ENCODE results near the gene PHLDA3. TPM values are rescaled to one million over a fixed set of nuclear protein-coding genes. Genes with fewer than 3 reads are reported as not detected.

The PHLDA3 gene
- total and polyA plus RNA-seq, 4 donors = 0.36 to 2.2 (median 1.0) TPM

GRCh38 chr1:201489643-201490261 lies 20.8 kb upstream of the PHLDA3 start:
- H3K4me3 ChIP-seq (ENCODE audit: low read depth in 1 of 3, low read length in 3 of 3) = no peak overlapping the region
- WGBS = 88% methylated on average over 6 of the region's 6 CpGs
- H3K9ac ChIP-seq (ENCODE audit: low read depth in 1 of 2, low read length in 2 of 2) = no peak overlapping the region
- H3K36me3 ChIP-seq (ENCODE audit: control insufficient read depth in 4 of 4, insufficient read depth in 3 of 4, low read depth in 1 of 4, low read length in 3 of 4) = peaks cover 5 to 43% (median 32%) of the 10 kb centered on the region in 4 donors
- H3K27ac ChIP-seq (ENCODE audit: low read depth in 1 of 2, low read length in 2 of 2) = peak overlapping the region; percentile 57
- no peaks in the 10 kb centered on the region for H3K9me3 ChIP-seq (ENCODE audit: control insufficient read depth in 4 of 4, low read length in 3 of 4)
- no peak for TF ChIP-seq REST (IDR thresholded peaks at IDR 0.05)
- no peak for TF ChIP-seq FOXA2 (IDR thresholded peaks at IDR 0.05)
- no peak for TF ChIP-seq RXRA (IDR thresholded peaks at IDR 0.05)
- TF ChIP-seq NR2F2 (IDR thresholded peaks at IDR 0.05) = no peak
- TF ChIP-seq MAX (IDR thresholded peaks at IDR 0.05) = no peak
- no peak for TF ChIP-seq SP1 (IDR thresholded peaks at IDR 0.05)
- TF ChIP-seq RAD21 (IDR thresholded peaks at IDR 0.05) = no peak
- TF ChIP-seq ZBTB33 (IDR thresholded peaks at IDR 0.05) = no peak
- no peak for TF ChIP-seq CTCF (IDR thresholded peaks at IDR 0.05; ENCODE audit: low read depth, low read length, missing input control)
- no peak for TF ChIP-seq HNF4G (IDR thresholded peaks at IDR 0.05)
- no peak for TF ChIP-seq EGR1 (IDR thresholded peaks at IDR 0.05; ENCODE audit: low read depth in 2 of 2)
- no peak for TF ChIP-seq HNF4A (conservative IDR thresholded peaks at IDR 0.05)
- TF ChIP-seq YY1 (IDR thresholded peaks at IDR 0.05) = no peak
- no peak for TF ChIP-seq FOXA1 (IDR thresholded peaks at IDR 0.05)
- peaks cover 6 to 47% (median 37%) of the 10 kb centered on the region in 4 donors for H3K4me1 ChIP-seq (ENCODE audit: control insufficient read depth in 4 of 4, insufficient read depth in 4 of 4, low read length in 3 of 4)
- no peaks in the 10 kb centered on the region for H3K27me3 ChIP-seq (ENCODE audit: control insufficient read depth in 4 of 4, insufficient read depth in 4 of 4, low read length in 3 of 4)
- no peak for DNase-seq (ENCODE audit: low spot score)

- Histone ChIP-seq H3K27ac (ENCODE audit: low read depth in 1 of 2, low read length in 2 of 2) (peak overlapping the region; percentile 57), H3K4me1 (ENCODE audit: control insufficient read depth in 4 of 4, insufficient read depth in 4 of 4, low read length in 3 of 4) (peaks cover 6 to 40% (median 31%) of the 10 kb centered on the region in 4 donors), H3K9ac (ENCODE audit: low read depth in 1 of 2, low read length in 2 of 2) (no peak overlapping the region), H3K36me3 (ENCODE audit: control insufficient read depth in 4 of 4, insufficient read depth in 3 of 4, low read depth in 1 of 4, low read length in 3 of 4) (peaks cover 5 to 48% (median 35%) of the 10 kb centered on the region in 4 donors), H3K27me3 (ENCODE audit: control insufficient read depth in 4 of 4, insufficient read depth in 4 of 4, low read length in 3 of 4) (no peaks in the 10 kb centered on the region), H3K9me3 (ENCODE audit: control insufficient read depth in 4 of 4, low read length in 3 of 4) (no peaks in the 10 kb centered on the region), H3K4me3 (ENCODE audit: low read depth in 1 of 3, low read length in 3 of 3) (no peak overlapping the region)
- no peak for DNase-seq (ENCODE audit: low spot score)
- 57% methylated on average over 12 of the region's 12 CpGs for WGBS
- TF ChIP-seq TAF1 (conservative IDR thresholded peaks at IDR 0.05) = no peak
- TF ChIP-seq GABPA (IDR thresholded peaks at IDR 0.05 in 1 of 2, conservative IDR thresholded peaks at IDR 0.05 in 1 of 2) = no peak
- TF ChIP-seq MAX (IDR thresholded peaks at IDR 0.05) = peak; percentile 52
- TF ChIP-seq RAD21 (IDR thresholded peaks at IDR 0.05) = no peak
- peak; percentile 74 for TF ChIP-seq NR2F2 (IDR thresholded peaks at IDR 0.05)
- TF ChIP-seq JUND (IDR thresholded peaks at IDR 0.05) = peak; percentile 58 to 67
- TF ChIP-seq FOXA2 (IDR thresholded peaks at IDR 0.05) = peak; percentile 9
- peak; percentile 24 for TF ChIP-seq ATF3 (IDR thresholded peaks at IDR 0.05)
- TF ChIP-seq HNF4A (conservative IDR thresholded peaks at IDR 0.05) = peak; percentile 25 to 52
- peak; percentile 83 to 90 for TF ChIP-seq RXRA (IDR thresholded peaks at IDR 0.05)
- TF ChIP-seq YY1 (IDR thresholded peaks at IDR 0.05) = peak; percentile 79
- peak; percentile 43 for TF ChIP-seq SP1 (IDR thresholded peaks at IDR 0.05)
- no peak for TF ChIP-seq ZBTB33 (IDR thresholded peaks at IDR 0.05)
Measured at GRCh38 chr1:201488830-201489589, 20.0 kb upstream of the PHLDA3 start.
